C4-2B (cell line): ENCODE data around the gene POU2F1.

ENCODE experiments used
- ZFX ChIP-seq: fragments of 450-650 bp; IDR thresholded peaks from 2 replicates; pipeline ENCODE4 v1.6.1; 2017
- TF ChIP-seq, protein P1 (sequence below): fragments of 450-650 bp; conservative IDR thresholded peaks from 2 replicates; pipeline ENCODE4 v1.5.1; 2017; ENCODE audit warnings: mild to moderate bottlenecking

DNA sequence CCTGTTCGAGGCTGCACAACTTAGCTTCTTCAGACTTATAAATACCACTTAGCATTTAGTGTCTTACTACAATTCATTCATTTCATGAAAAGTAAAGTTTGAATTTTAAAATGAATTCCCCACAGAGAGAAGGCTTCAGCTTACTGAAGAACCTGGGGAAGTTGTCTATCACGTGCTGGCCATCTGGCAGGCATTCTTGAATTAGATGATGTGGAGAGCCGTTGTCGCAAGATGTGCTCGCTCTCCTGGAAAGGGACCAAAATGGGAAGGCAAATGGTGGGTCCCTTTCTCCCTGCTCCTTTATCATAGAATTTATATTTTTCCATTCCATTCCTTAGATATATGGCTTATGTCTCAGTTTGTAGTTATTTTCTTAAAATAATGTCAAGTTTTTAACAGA lies 207.2 kb downstream of the POU2F1 start:
- TF ChIP-seq, protein P1, sequence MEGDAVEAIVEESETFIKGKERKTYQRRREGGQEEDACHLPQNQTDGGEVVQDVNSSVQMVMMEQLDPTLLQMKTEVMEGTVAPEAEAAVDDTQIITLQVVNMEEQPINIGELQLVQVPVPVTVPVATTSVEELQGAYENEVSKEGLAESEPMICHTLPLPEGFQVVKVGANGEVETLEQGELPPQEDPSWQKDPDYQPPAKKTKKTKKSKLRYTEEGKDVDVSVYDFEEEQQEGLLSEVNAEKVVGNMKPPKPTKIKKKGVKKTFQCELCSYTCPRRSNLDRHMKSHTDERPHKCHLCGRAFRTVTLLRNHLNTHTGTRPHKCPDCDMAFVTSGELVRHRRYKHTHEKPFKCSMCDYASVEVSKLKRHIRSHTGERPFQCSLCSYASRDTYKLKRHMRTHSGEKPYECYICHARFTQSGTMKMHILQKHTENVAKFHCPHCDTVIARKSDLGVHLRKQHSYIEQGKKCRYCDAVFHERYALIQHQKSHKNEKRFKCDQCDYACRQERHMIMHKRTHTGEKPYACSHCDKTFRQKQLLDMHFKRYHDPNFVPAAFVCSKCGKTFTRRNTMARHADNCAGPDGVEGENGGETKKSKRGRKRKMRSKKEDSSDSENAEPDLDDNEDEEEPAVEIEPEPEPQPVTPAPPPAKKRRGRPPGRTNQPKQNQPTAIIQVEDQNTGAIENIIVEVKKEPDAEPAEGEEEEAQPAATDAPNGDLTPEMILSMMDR, result no peak
- TF ChIP-seq ZFX, result no peak
